Brain microvascular endothelial cell (primary cell): Measurements from ENCODE around the gene CALR.

Source experiments
- DNase-seq: peaks from one replicate; pipeline ENCODE4 v3.0.0-alpha.2; 2020
- H3K27ac ChIP-seq: fragments of 250-450 bp; sonication (Bioruptor Pico); 2 replicates; pipeline ENCODE4 v1.5.1; 2020; ENCODE audit warnings: mild to moderate bottlenecking, moderate library complexity
- H3K27me3 ChIP-seq: fragments of 250-450 bp; sonication (Bioruptor Pico); replicated peaks from 2 replicates; pipeline ENCODE4 v1.5.1; 2020; ENCODE audit warnings: mild to moderate bottlenecking
- H3K36me3 ChIP-seq: fragments of 250-450 bp; sonication (Bioruptor Pico); replicated peaks from 2 replicates; pipeline ENCODE4 v1.5.1; 2020; ENCODE audit warnings: mild to moderate bottlenecking
- H3K4me3 ChIP-seq: 2 replicates; pipeline ENCODE4 v1.5.1; 2011; ENCODE audit warnings: low read depth, mild to moderate bottlenecking, control low read depth, low read length, moderate library complexity
- CTCF ChIP-seq: IDR thresholded peaks from 2 replicates; pipeline ENCODE4 v1.5.1; 2011; ENCODE audit warnings: low read depth, mild to moderate bottlenecking, moderate library complexity, low read length, control low read depth, inconsistent platforms; ENCODE audit errors: missing control alignments
- in situ Hi-C: cut with HindIII; loops from 2 replicates; pipeline ENCODE4 v1.10.0; 2017; ENCODE audit warnings: low sequenced_read_pairs, low pct_ligation_motif_present

Gene CALR

GRCh38 chr19:12982648-12983047 is 44.2 kb downstream of the CALR start:
- Histone ChIP-seq H3K27ac (no peak overlapping the region), H3K27me3 (no peaks in the 10 kb centered on the region), H3K36me3 (no peaks in the 10 kb centered on the region), H3K4me3 (no peak overlapping the region)
- DNase-seq: no peak
- no peak for TF ChIP-seq CTCF
- in situ Hi-C loops: no loop called here

GRCh38 chr19:12983091-12983490 is 44.7 kb downstream of the CALR start:
- Histone ChIP-seq H3K27me3 (no peaks in the 10 kb centered on the region), H3K36me3 (no peaks in the 10 kb centered on the region), H3K27ac (no peak overlapping the region), H3K4me3 (peak overlapping the region; percentile 38)
- in situ Hi-C loops: no loop called here
- TF ChIP-seq CTCF: no peak
- DNase-seq: no peak

- H3K27ac ChIP-seq: no peak overlapping the region
- peak; percentile 73 for TF ChIP-seq CTCF
- H3K4me3 ChIP-seq: peak overlapping the region; percentile 38
- in situ Hi-C loops: no loop called here
- no peaks in the 10 kb centered on the region for H3K27me3 ChIP-seq
- peak; percentile 53 for DNase-seq
- no peaks in the 10 kb centered on the region for H3K36me3 ChIP-seq
These were observed 45.2 kb downstream of the CALR start for GRCh38 chr19:12983542-12984142.

- DNase-seq: no peak
- TF ChIP-seq CTCF: no peak
- Histone ChIP-seq H3K36me3 (no peaks in the 10 kb centered on the region), H3K27ac (no peak overlapping the region), H3K4me3 (no peak overlapping the region), H3K27me3 (no peaks in the 10 kb centered on the region)
- in situ Hi-C loops: no loop called here
These were observed 45.8 kb downstream of the CALR start for GRCh38 chr19:12984143-12984627.

GRCh38 chr19:12984683-12985048 is 46.3 kb downstream of the CALR start:
- no peak for TF ChIP-seq CTCF
- Histone ChIP-seq H3K27ac (no peak overlapping the region), H3K36me3 (no peaks in the 10 kb centered on the region), H3K4me3 (no peak overlapping the region), H3K27me3 (no peaks in the 10 kb centered on the region)
- in situ Hi-C loops: no loop called here
- no peak for DNase-seq
